Stimulated activated CD8-positive, alpha-beta memory T cell treated with anti-CD3 and anti-CD28 coated beads, Interleukin-2, amount 100 ng/mL, for 48 hours (primary cell): ENCODE data around the gene TTF2.
"Not testable (repeated sequence)": the region's sequence is repeated elsewhere in the genome, so short reads cannot be mapped to it uniquely, and the experiment has no call there.

ENCODE experiments used
- DNase-seq, 2 donors: peaks; one replicate each; pipeline ENCODE4 v3.0.0-alpha.2; 2020; ENCODE audit warnings: low read depth in 2 of 2

The TTF2 gene

GRCh38 chr1:117150316-117150715 is 90.2 kb downstream of the TTF2 start:
- no peak for DNase-seq

- DNase-seq = not testable (repeated sequence)
Measured at GRCh38 chr1:117151305-117151704, 91.2 kb downstream of the TTF2 start.
